ENCODE measurements around the gene CERK. TPM values are rescaled to one million over a fixed set of nuclear protein-coding genes. Genes with fewer than 3 reads are reported as not detected.

The CERK gene
- total RNA-seq, 1 donor from 2014 or later: 50.7 TPM

DNA sequence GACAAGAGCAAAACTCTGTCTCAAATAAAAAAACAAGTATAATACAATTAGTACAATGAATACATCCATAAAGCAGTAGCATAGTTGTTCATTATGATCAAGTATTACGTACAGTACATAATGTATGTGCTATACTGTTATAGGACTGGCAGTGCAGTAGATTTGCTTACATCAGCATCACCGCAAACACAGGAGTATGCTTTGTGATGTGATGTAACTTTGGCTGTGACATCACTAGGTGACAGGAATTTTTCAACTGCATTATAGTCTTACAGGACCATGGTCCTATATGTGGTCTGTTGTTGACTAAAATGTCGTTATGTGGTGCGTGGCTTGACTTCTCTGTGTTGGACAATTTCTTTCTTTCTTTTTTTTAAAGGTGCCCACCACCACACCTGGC is 41.0 kb upstream of the CERK start:
- peaks cover 41% of the 10 kb centered on the region for H3K4me1 Mint-ChIP-seq
- no peak overlapping the region for H3K4me3 Mint-ChIP-seq
- H3K36me3 Mint-ChIP-seq: no peaks in the 10 kb centered on the region
- no peak for DNase-seq (ENCODE audit: low spot score in 2 of 2, unreplicated experiment in 2 of 2)
- H3K27me3 Mint-ChIP-seq (ENCODE audit: low read depth): no peaks in the 10 kb centered on the region
- no peak overlapping the region for H3K27ac Mint-ChIP-seq
- no peaks in the 10 kb centered on the region for H3K9me3 Mint-ChIP-seq
- TF ChIP-seq, protein P1, sequence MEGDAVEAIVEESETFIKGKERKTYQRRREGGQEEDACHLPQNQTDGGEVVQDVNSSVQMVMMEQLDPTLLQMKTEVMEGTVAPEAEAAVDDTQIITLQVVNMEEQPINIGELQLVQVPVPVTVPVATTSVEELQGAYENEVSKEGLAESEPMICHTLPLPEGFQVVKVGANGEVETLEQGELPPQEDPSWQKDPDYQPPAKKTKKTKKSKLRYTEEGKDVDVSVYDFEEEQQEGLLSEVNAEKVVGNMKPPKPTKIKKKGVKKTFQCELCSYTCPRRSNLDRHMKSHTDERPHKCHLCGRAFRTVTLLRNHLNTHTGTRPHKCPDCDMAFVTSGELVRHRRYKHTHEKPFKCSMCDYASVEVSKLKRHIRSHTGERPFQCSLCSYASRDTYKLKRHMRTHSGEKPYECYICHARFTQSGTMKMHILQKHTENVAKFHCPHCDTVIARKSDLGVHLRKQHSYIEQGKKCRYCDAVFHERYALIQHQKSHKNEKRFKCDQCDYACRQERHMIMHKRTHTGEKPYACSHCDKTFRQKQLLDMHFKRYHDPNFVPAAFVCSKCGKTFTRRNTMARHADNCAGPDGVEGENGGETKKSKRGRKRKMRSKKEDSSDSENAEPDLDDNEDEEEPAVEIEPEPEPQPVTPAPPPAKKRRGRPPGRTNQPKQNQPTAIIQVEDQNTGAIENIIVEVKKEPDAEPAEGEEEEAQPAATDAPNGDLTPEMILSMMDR (IDR thresholded peaks at IDR 0.05; ENCODE audit: unreplicated experiment): no peak

DNA sequence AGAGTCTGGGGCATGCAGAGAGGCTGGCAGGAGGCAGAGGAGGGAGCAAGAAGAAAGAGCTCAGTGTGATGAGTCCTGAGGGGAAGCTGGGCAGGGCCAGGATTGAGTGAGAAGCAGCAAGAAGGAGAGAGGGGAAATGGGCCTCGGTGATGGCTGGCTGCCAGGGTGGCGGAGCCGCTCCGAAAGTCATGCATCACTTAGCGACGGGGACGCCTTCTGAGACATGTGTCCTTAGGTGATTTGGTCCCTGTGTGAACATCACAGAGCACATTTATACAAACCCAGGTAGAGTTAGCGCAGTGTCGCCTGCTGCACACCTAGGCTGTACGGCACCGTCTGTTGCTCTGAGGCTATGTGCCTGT is 39.5 kb upstream of the CERK start:
- DNase-seq (ENCODE audit: low spot score in 2 of 2, unreplicated experiment in 2 of 2): peak in 1 of 2 experiments; percentile 51
- no peak overlapping the region for H3K4me3 Mint-ChIP-seq
- H3K36me3 Mint-ChIP-seq: no peaks in the 10 kb centered on the region
- H3K9me3 Mint-ChIP-seq: no peaks in the 10 kb centered on the region
- peaks cover 46% of the 10 kb centered on the region for H3K4me1 Mint-ChIP-seq
- H3K27ac Mint-ChIP-seq: peak overlapping the region; percentile 84
- H3K27me3 Mint-ChIP-seq (ENCODE audit: low read depth): no peaks in the 10 kb centered on the region
- TF ChIP-seq, protein P1 (IDR thresholded peaks at IDR 0.05; ENCODE audit: unreplicated experiment): no peak

DNA sequence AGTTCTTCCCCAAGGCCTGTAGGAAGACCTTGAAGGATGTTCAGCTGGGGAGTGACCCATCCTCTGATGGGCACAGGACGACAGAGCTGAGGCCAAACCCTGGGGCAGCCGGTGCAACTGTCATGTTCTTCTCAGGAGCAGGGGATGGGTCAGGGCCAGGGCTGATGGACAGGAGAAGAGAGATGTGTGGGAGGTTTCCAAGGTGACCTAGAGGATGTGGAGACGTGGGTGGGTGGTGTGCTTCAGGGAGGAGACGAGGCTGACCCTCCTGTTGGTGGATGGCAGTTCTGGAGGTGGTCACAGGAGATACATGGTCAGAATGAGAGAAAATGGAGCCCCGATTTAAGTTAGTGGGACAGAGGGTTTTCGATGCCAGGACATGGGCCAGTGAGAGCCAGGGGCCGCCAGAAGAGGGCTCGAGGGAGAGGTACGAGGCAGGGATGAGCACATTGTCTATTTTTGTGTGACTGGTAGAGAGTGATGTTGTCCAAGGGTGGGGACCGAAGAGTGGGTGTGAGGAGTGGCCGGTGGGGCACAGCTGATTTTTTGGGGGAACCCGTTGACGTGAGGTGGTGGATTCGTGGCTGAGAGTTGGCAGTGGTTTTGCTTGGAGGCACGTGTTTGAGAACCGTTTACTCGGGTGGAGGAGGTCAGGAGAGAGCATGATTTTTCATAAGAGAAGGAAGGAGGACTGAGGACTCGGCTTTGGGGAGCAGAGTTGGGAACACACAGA is 39.0 kb upstream of the CERK start:
- H3K27me3 Mint-ChIP-seq (ENCODE audit: low read depth): no peaks in the 10 kb centered on the region
- DNase-seq (ENCODE audit: low spot score in 2 of 2, unreplicated experiment in 2 of 2): no peak
- no peaks in the 10 kb centered on the region for H3K36me3 Mint-ChIP-seq
- H3K4me3 Mint-ChIP-seq: no peak overlapping the region
- no peaks in the 10 kb centered on the region for H3K9me3 Mint-ChIP-seq
- TF ChIP-seq, protein P1 (IDR thresholded peaks at IDR 0.05; ENCODE audit: unreplicated experiment): no peak
- peak overlapping the region; percentile 84 for H3K27ac Mint-ChIP-seq
- peaks cover 46% of the 10 kb centered on the region for H3K4me1 Mint-ChIP-seq

DNA sequence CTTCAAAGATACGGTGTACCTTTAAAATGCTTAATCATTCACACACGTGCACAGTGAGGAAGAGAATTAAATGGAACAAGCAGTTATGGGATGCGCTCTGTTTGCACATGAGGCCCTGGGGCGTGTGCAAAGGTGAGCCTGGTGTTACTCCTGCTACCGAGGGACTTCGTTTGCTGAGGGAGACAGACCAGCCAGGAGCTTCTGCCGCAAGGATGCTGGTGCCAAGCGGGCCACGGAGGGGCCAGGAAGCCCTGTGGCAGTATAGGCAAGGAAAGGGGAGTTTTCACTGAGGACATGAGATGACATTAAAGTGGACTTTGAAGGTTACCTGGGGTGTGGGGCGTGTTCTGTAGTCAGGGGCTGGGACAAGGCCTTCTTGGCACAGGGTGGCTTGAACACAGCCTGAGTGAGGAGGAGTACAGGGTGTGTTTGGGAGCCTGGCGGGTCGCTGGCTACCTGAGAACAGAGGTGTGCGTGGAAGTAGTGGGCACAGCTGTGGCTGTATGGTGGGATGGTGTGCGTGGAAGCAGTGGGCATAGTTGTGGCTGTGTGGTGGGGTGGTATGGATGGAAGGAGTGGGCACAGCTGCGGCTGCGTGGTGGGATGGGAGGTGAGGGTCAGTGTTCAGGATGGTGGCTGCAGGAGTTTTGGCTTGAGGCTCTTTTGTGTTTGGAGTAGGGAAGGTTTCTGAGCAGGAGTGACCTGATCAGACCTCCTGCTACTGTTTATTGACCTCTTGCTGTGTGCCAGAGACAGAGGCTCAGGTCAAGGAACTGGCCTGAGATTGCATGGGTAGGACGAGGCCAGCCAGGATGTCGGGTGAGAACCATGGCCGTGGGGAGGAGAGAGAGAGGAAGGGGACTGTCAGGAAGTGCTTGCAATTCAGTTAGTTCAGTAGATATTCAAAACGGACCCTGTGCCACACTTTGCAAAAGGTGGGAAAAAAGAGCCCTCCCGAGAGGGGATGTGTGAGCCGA is 38.1 kb upstream of the CERK start:
- Mint-ChIP-seq H3K27me3 (ENCODE audit: low read depth) (no peaks in the 10 kb centered on the region), H3K27ac (peak overlapping the region; percentile 88), H3K4me1 (peaks cover 46% of the 10 kb centered on the region), H3K4me3 (peak overlapping the region; percentile 3), H3K9me3 (no peaks in the 10 kb centered on the region), H3K36me3 (no peaks in the 10 kb centered on the region)
- DNase-seq (ENCODE audit: low spot score in 2 of 2, unreplicated experiment in 2 of 2): no peak
- TF ChIP-seq, protein P1 (IDR thresholded peaks at IDR 0.05; ENCODE audit: unreplicated experiment): no peak

DNA sequence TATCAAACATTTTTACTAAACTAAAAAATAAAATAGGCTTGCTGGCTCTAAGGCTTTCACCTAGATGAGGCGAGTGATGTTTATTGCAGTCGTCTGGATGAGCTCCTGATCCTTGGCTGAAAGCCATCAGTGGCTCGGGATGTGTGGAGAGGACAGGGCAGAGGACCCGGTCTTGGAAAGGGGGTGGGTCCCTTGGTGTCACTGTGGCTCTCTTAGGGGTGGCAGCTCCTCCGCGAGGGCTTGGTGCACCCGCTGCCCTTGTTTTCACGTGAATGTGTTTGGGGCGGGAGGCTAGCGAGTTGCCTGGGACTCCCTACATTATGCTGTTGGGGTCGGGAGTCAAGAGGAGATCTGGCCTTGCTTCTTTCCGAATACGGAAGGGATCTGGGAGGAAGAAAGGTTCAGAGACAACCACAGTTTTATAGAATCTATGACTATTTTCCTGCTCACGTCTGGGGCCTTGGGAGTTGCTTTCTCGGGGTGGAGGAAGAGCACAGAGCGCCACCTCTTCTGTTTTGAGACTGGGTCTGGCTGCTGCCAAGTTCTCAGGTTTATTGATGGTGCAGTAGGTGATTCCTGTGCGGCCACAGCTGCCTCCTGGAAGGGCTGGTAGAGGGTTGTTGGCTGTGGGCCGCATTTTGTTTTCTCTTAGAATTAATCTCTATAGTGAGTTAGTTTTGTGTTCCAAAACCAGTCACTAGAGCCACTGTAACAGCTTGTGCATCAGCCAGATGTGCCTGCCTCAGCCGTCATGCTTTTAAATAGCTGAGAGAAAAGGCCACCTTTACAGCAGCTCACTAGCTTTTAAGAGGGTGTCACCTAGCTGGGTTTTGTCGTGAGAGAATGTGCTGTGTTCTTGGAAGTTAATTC is 37.2 kb upstream of the CERK start:
- Mint-ChIP-seq H3K4me1 (peaks cover 46% of the 10 kb centered on the region), H3K36me3 (no peaks in the 10 kb centered on the region), H3K27ac (peak overlapping the region; percentile 88), H3K4me3 (peak overlapping the region; percentile 36), H3K9me3 (no peaks in the 10 kb centered on the region), H3K27me3 (ENCODE audit: low read depth) (no peaks in the 10 kb centered on the region)
- TF ChIP-seq, protein P1 (IDR thresholded peaks at IDR 0.05; ENCODE audit: unreplicated experiment): no peak
- DNase-seq (ENCODE audit: low spot score in 2 of 2, unreplicated experiment in 2 of 2): no peak

Measured in mesothelial cell of epicardium (in vitro differentiated cells).